ENCODE measurements around the gene PITRM1.

DNA sequence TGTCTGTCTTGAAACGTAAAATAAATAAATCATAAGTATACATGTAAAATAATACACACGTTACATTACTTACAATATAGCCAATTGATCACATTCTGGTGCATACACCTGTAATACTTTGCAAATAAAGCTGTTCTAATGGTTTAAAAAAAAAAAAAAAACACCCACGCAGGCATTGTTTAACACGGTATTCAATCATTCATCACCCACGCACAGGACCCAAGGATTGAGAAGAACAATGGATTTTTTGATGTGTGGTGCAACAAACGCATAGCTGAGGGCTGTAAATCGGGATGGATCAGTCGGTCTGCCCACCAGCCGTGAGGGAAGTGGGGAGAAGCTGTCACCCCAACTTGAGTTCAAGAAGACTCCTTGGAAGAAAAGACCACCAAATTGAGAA lies 8.7 kb downstream of the PITRM1 start:
- no peak for TF ChIP-seq POLR2A (IDR thresholded peaks at IDR 0.05)
- TF ChIP-seq, protein P1, sequence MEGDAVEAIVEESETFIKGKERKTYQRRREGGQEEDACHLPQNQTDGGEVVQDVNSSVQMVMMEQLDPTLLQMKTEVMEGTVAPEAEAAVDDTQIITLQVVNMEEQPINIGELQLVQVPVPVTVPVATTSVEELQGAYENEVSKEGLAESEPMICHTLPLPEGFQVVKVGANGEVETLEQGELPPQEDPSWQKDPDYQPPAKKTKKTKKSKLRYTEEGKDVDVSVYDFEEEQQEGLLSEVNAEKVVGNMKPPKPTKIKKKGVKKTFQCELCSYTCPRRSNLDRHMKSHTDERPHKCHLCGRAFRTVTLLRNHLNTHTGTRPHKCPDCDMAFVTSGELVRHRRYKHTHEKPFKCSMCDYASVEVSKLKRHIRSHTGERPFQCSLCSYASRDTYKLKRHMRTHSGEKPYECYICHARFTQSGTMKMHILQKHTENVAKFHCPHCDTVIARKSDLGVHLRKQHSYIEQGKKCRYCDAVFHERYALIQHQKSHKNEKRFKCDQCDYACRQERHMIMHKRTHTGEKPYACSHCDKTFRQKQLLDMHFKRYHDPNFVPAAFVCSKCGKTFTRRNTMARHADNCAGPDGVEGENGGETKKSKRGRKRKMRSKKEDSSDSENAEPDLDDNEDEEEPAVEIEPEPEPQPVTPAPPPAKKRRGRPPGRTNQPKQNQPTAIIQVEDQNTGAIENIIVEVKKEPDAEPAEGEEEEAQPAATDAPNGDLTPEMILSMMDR (IDR thresholded peaks at IDR 0.05) = no peak

All from heart left ventricle (tissue), 13 donors.